Measurements from ENCODE around the gene VPS16. TPM values are rescaled to one million over a fixed set of nuclear protein-coding genes. Genes with fewer than 3 reads are reported as not detected.
A peak's percentile ranks its signal among the peaks of the same experiment; 100 is the strongest.

Gene VPS16
- total and polyA plus RNA-seq, 2 of the 13 experiments (the other 11 are each of a cell fraction or from before 2014, with no cell fraction given), result 34.2 to 35.4 TPM

DNA sequence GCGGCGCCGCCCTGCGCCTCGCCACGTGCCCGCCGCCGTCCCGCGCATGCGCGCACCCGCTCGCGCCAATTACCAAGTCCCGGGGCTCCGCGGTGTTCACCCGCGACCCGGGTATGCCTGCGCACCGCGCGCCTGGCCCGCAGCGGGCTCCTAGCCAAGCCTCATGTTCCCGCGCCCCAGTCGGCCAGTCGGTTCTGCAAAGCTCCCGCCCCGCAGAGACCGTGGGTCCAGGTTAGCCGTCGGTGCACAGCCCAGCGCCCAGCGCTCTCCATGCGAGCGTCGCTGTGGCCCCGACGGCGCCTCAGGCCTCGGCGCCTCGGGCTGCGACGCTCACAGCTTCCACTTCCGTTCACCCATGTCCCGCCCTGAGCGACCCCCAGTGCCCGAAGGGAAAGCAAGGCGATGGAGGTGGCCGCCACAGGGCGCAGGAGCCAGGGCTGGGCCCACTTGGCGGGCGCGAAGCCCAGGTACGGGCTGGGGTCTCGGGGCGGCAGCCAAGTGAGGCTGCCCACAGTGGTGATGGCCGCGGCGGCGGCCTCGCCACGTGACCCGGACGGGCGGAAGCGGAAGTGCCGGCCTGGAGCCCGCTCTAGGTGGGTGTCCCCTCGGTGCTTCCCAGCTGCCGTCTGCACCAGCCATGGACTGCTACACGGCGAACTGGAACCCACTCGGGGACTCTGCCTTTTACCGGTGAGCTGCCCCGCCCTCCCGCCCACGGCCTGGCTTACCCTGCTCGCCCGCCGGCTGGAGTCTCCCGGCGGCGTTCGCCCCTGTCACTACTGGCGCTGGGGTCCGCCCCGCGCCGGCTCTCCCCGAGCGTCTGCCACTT, at the start of gene VPS16, which contains the start of gene PCED1A (continued):
- TF ChIP-seq ZNF407 (CRISPR knock-in tag; IDR thresholded peaks at IDR 0.05; ENCODE audit: not compliant biosample characterization) (peak; percentile 98), ZFP1 (CRISPR knock-in tag; IDR thresholded peaks at IDR 0.05) (no peak), NR2F6 (IDR thresholded peaks at IDR 0.05) (no peak), NR2F6 (CRISPR knock-in tag; IDR thresholded peaks at IDR 0.05) (peak; percentile 31; the same call in 1 of the 2 replicates), PRDM10 (CRISPR knock-in tag; IDR thresholded peaks at IDR 0.05; ENCODE audit: low read depth) (no peak; the same call in 1 of the 2 replicates), ZNF747 (CRISPR knock-in tag; IDR thresholded peaks at IDR 0.05; ENCODE audit: borderline replicate concordance) (peak; percentile 97), ZNF180 (CRISPR knock-in tag; IDR thresholded peaks at IDR 0.05; ENCODE audit: borderline replicate concordance, low read depth) (peak; percentile 95; the same call in 1 of the 2 replicates), KLF9 (CRISPR knock-in tag; IDR thresholded peaks at IDR 0.05; ENCODE audit: low read depth) (peak; percentile 80; the same call in 1 of the 2 replicates), U2AF1 (optimal IDR thresholded peaks at IDR 0.05; ENCODE audit: low read depth, low read length) (peak; percentile 98), ZNF34 (CRISPR knock-in tag; IDR thresholded peaks at IDR 0.05; ENCODE audit: borderline replicate concordance) (peak; percentile 77), SPEN (CRISPR knock-in tag; IDR thresholded peaks at IDR 0.05; ENCODE audit: low read depth) (peak; percentile 96), CHD2 (IDR thresholded peaks at IDR 0.05; ENCODE audit: low read depth, low read length) (no peak), KLF16 (CRISPR knock-in tag; IDR thresholded peaks at IDR 0.05) (peak; percentile 96 to 97), SRY (CRISPR knock-in tag; IDR thresholded peaks at IDR 0.05) (peak; percentile 99), SKI (IDR thresholded peaks at IDR 0.05; ENCODE audit: partially characterized antibody) (no peak), HOXA7 (CRISPR knock-in tag; IDR thresholded peaks at IDR 0.05) (0 out of 2 replicates have a peak, but pooled peaks have one; percentile 74)
- TF ChIP-seq, protein P1, sequence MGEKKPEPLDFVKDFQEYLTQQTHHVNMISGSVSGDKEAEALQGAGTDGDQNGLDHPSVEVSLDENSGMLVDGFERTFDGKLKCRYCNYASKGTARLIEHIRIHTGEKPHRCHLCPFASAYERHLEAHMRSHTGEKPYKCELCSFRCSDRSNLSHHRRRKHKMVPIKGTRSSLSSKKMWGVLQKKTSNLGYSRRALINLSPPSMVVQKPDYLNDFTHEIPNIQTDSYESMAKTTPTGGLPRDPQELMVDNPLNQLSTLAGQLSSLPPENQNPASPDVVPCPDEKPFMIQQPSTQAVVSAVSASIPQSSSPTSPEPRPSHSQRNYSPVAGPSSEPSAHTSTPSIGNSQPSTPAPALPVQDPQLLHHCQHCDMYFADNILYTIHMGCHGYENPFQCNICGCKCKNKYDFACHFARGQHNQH (CRISPR knock-in tag; IDR thresholded peaks at IDR 0.05), result peak; percentile 83; the same call in 1 of the 2 replicates

All from HepG2 (cell line).